T-helper 17 cell (primary cell): ENCODE measurements around the gene CARS1. TPM values are rescaled to one million over a fixed set of nuclear protein-coding genes. Genes with fewer than 3 reads are reported as not detected.

Experiments used
- ATAC-seq: fragments of 150-1000 bp; cut with Tn5 transposase; 2 replicates; pipeline ENCODE4 v1.10.0; 2021; ENCODE audit warnings: mild to moderate bottlenecking, moderate library complexity
- DNase-seq, 3 donors: peaks; one replicate each; pipeline versions ENCODE4 v3.0.0 to v3.0.0-alpha.2; 2020 to 2021
- H3K9me3 ChIP-seq: one replicate; pipeline ENCODE4 v1.7.0; 2013; ENCODE audit warnings: low read length, mild to moderate bottlenecking; ENCODE audit not compliant: control insufficient read depth, poor library complexity, severe bottlenecking
- H3K27ac Mint-ChIP-seq: one replicate; pipeline ENCODE4 v1.8.0; 2022; ENCODE audit warnings: mild to moderate bottlenecking, moderate library complexity, mixed read lengths
- H3K27me3 Mint-ChIP-seq: one replicate; pipeline ENCODE4 v1.8.0; 2022; ENCODE audit warnings: mixed read lengths
- H3K36me3 Mint-ChIP-seq: one replicate; pipeline ENCODE4 v1.8.0; 2022; ENCODE audit warnings: low read depth, mixed read lengths
- H3K4me1 Mint-ChIP-seq: one replicate; pipeline ENCODE4 v1.8.0; 2022; ENCODE audit warnings: mild to moderate bottlenecking, mixed read lengths
- H3K4me3 Mint-ChIP-seq: one replicate; pipeline ENCODE4 v1.8.0; 2022; ENCODE audit warnings: mild to moderate bottlenecking, moderate library complexity, mixed read lengths
- total RNA-seq, 4 donors: library from RNA in 2 of 4; stranded (reverse) in 2 of 4; gene quantifications; one replicate each; pipeline ENCODE4 v1.2.3 and lab custom pipeline; 2022 to 2026

CARS1 gene
- total RNA-seq, 2 donors from 2014 or later: 41.4 to 52.0 TPM

- ATAC-seq (no peak), DNase-seq (no peak)
- Mint-ChIP-seq H3K27ac (no peak overlapping the region), H3K36me3 (peaks cover 4% of the 10 kb centered on the region), H3K4me3 (no peak overlapping the region), H3K4me1 (peaks cover 13% of the 10 kb centered on the region), H3K27me3 (peaks cover 8% of the 10 kb centered on the region)
- no peaks in the 10 kb centered on the region for H3K9me3 ChIP-seq
Observed at GRCh38 chr11:3093281-3094191, 36.3 kb upstream of the CARS1 start.

- peaks cover 8% of the 10 kb centered on the region for H3K27me3 Mint-ChIP-seq
- peaks cover 10% of the 10 kb centered on the region for H3K4me1 Mint-ChIP-seq
- no peak for DNase-seq
- H3K36me3 Mint-ChIP-seq: peaks cover 4% of the 10 kb centered on the region
- no peak overlapping the region for H3K27ac Mint-ChIP-seq
- ATAC-seq: no peak
- H3K9me3 ChIP-seq: no peaks in the 10 kb centered on the region
- no peak overlapping the region for H3K4me3 Mint-ChIP-seq
Observed at GRCh38 chr11:3092603-3093141, 35.4 kb upstream of the CARS1 start.

- ATAC-seq: peak; percentile 87
- DNase-seq: peak; percentile 63 to 67 (median 67)
- peak overlapping the region; percentile 7 for H3K4me3 Mint-ChIP-seq
- peaks cover 4% of the 10 kb centered on the region for H3K36me3 Mint-ChIP-seq
- peaks cover 7% of the 10 kb centered on the region for H3K4me1 Mint-ChIP-seq
- H3K27ac Mint-ChIP-seq: no peak overlapping the region
- peaks cover 8% of the 10 kb centered on the region for H3K27me3 Mint-ChIP-seq
- H3K9me3 ChIP-seq: no peaks in the 10 kb centered on the region
Observed at GRCh38 chr11:3091846-3092602, 34.8 kb upstream of the CARS1 start.

- Mint-ChIP-seq H3K36me3 (no peaks in the 10 kb centered on the region), H3K4me3 (no peak overlapping the region), H3K27me3 (peaks cover 8% of the 10 kb centered on the region), H3K4me1 (peaks cover 3% of the 10 kb centered on the region), H3K27ac (no peak overlapping the region)
- no peaks in the 10 kb centered on the region for H3K9me3 ChIP-seq
- DNase-seq (no peak), ATAC-seq (no peak)
Observed at GRCh38 chr11:3091081-3091845, 34.0 kb upstream of the CARS1 start.

GRCh38 chr11:3090096-3090901, 33.1 kb upstream of the CARS1 start:
- no peak for ATAC-seq
- DNase-seq: no peak
- Mint-ChIP-seq H3K27me3 (no peaks in the 10 kb centered on the region), H3K27ac (no peak overlapping the region), H3K4me1 (peaks cover 3% of the 10 kb centered on the region), H3K36me3 (no peaks in the 10 kb centered on the region), H3K4me3 (no peak overlapping the region)
- no peaks in the 10 kb centered on the region for H3K9me3 ChIP-seq

GRCh38 chr11:3089236-3090061, 32.2 kb upstream of the CARS1 start:
- H3K27me3 Mint-ChIP-seq: no peaks in the 10 kb centered on the region
- no peak overlapping the region for H3K27ac Mint-ChIP-seq
- no peaks in the 10 kb centered on the region for H3K9me3 ChIP-seq

GRCh38 chr11:3088806-3089205, 31.6 kb upstream of the CARS1 start:
- no peak overlapping the region for H3K4me3 Mint-ChIP-seq
- ATAC-seq (no peak), DNase-seq (no peak)
- H3K4me1 Mint-ChIP-seq: peaks cover 3% of the 10 kb centered on the region
- H3K27ac Mint-ChIP-seq: no peak overlapping the region
- no peaks in the 10 kb centered on the region for H3K36me3 Mint-ChIP-seq
- no peaks in the 10 kb centered on the region for H3K27me3 Mint-ChIP-seq
- no peaks in the 10 kb centered on the region for H3K9me3 ChIP-seq

More at GRCh38 chr11:3089236-3090061, 32.2 kb upstream of the CARS1 start:
- DNase-seq (no peak), ATAC-seq (no peak)
- no peak overlapping the region for H3K4me3 Mint-ChIP-seq
- peaks cover 3% of the 10 kb centered on the region for H3K4me1 Mint-ChIP-seq
- no peaks in the 10 kb centered on the region for H3K36me3 Mint-ChIP-seq

- DNase-seq (no peak), ATAC-seq (no peak)
- Mint-ChIP-seq H3K4me1 (peaks cover 3% of the 10 kb centered on the region), H3K27ac (no peak overlapping the region), H3K27me3 (no peaks in the 10 kb centered on the region), H3K4me3 (no peak overlapping the region), H3K36me3 (no peaks in the 10 kb centered on the region)
- no peaks in the 10 kb centered on the region for H3K9me3 ChIP-seq
Observed at GRCh38 chr11:3087821-3088800, 30.9 kb upstream of the CARS1 start.

- DNase-seq (no peak), ATAC-seq (no peak)
- Mint-ChIP-seq H3K36me3 (no peaks in the 10 kb centered on the region), H3K27me3 (no peaks in the 10 kb centered on the region), H3K27ac (no peak overlapping the region), H3K4me1 (peaks cover 3% of the 10 kb centered on the region), H3K4me3 (no peak overlapping the region)
- no peaks in the 10 kb centered on the region for H3K9me3 ChIP-seq
Observed at GRCh38 chr11:3087373-3087772, 30.1 kb upstream of the CARS1 start.

- Mint-ChIP-seq H3K27ac (no peak overlapping the region), H3K36me3 (no peaks in the 10 kb centered on the region), H3K4me3 (no peak overlapping the region), H3K4me1 (peaks cover under 1% of the 10 kb centered on the region), H3K27me3 (no peaks in the 10 kb centered on the region)
- ATAC-seq: no peak
- no peak for DNase-seq
- no peaks in the 10 kb centered on the region for H3K9me3 ChIP-seq
Observed at GRCh38 chr11:3086671-3087150, 29.5 kb upstream of the CARS1 start.

- ATAC-seq (no peak), DNase-seq (no peak)
- Mint-ChIP-seq H3K36me3 (no peaks in the 10 kb centered on the region), H3K4me3 (no peak overlapping the region), H3K27ac (peak overlapping the region; percentile 56), H3K4me1 (no peaks in the 10 kb centered on the region), H3K27me3 (no peaks in the 10 kb centered on the region)
- H3K9me3 ChIP-seq: no peaks in the 10 kb centered on the region
Observed at GRCh38 chr11:3086114-3086513, 28.9 kb upstream of the CARS1 start.
